Endothelial cell of umbilical vein (primary cell): ENCODE measurements around the gene SH3BP5. TPM values are rescaled to one million over a fixed set of nuclear protein-coding genes. Genes with fewer than 3 reads are reported as not detected.

Source experiments
- BruUV-seq: library from RNA; stranded (reverse); fragments of 400-500 nt; replicated peaks from 2 replicates; lab custom pipeline; 2021; lab: Mats Ljungman, UMichigan
- CTCF ChIA-PET: fragments of 300-600, 350-600 bp; sonication (Branson Sonifier 250); formaldehyde crosslinking; loops from one replicate; lab custom pipeline; 2021; ENCODE audit warnings: antibody characterized with exemption, inconsistent platforms; lab: Charles Lee
- POLR2A ChIA-PET: fragments of 300-600, 350-600 bp; sonication (Branson Sonifier 250); formaldehyde crosslinking; loops from one replicate; lab custom pipeline; 2021; ENCODE audit warnings: antibody characterized with exemption, inconsistent platforms; lab: Charles Lee
- DNase-seq: peaks from one replicate; pipeline ENCODE4 v3.0.0-alpha.2; 2011; ENCODE audit warnings: low read depth, low spot score
- FAIRE-seq: peaks from 2 replicates; lab custom pipeline; 2011; peaks lifted over from hg19 to GRCh38; lab: Jason Lieb, UNC
- H2AFZ ChIP-seq: 2 replicates; pipeline ENCODE4 v1.6.0; 2012; ENCODE audit warnings: low read depth, low read length, control low read depth, inconsistent platforms
- H3K27ac ChIP-seq: 2 replicates; pipeline ENCODE4 v1.5.1; 2011; ENCODE audit warnings: low read depth, mild to moderate bottlenecking, control low read depth, low read length, moderate library complexity; ENCODE audit not compliant: insufficient read depth
- H3K27me3 ChIP-seq, 2 experiments: 2 replicates each; pipeline versions ENCODE4 v1.6.0 to v1.6.1; 2011; ENCODE audit warnings: low read length in 2 of 2, mixed read lengths in 1 of 2; ENCODE audit not compliant: control insufficient read depth in 2 of 2, insufficient read depth in 2 of 2
- H3K36me3 ChIP-seq, 2 experiments: 2 replicates in 1 of 2; 3 replicates in 1 of 2; pipeline ENCODE4 v1.5.1; 2011; ENCODE audit warnings: low read length in 2 of 2, mild to moderate bottlenecking in 1 of 2, moderate library complexity in 1 of 2; ENCODE audit not compliant: control insufficient read depth in 2 of 2, insufficient read depth in 2 of 2; ENCODE audit errors: extremely low read depth in 1 of 2
- H3K4me1 ChIP-seq: 3 replicates; pipeline ENCODE4 v1.5.1; 2011; ENCODE audit warnings: mild to moderate bottlenecking, low read length; ENCODE audit not compliant: control insufficient read depth, insufficient read depth; ENCODE audit errors: extremely low read depth
- H3K4me2 ChIP-seq: 2 replicates; pipeline ENCODE4 v1.6.1; 2011; ENCODE audit warnings: low read length, control low read depth, mixed read lengths; ENCODE audit not compliant: insufficient read depth
- H3K4me3 ChIP-seq, 3 experiments: fragments of 200-600 bp in 1 of 3; sonication (generic), shearing (Covaris generic) in 1 of 3; replicated peaks in 1 of 3; 2 replicates each; pipeline ENCODE4 v1.5.1; 2011 to 2016; ENCODE audit warnings: control low read depth in 3 of 3, low read length in 3 of 3, mild to moderate bottlenecking in 2 of 3, inconsistent platforms in 1 of 3, low read depth in 1 of 3, moderate library complexity in 1 of 3; ENCODE audit not compliant: insufficient read depth in 1 of 3
- H3K79me2 ChIP-seq: 2 replicates; pipeline ENCODE4 v1.6.0; 2012; ENCODE audit warnings: low read length, inconsistent platforms; ENCODE audit not compliant: control insufficient read depth, insufficient read depth
- H3K9ac ChIP-seq: replicated peaks from 2 replicates; pipeline ENCODE3; 2011; ENCODE audit warnings: low read length, control low read depth; ENCODE audit not compliant: insufficient read depth; ENCODE audit errors: extremely low read depth
- H3K9me1 ChIP-seq: replicated peaks from 3 replicates; pipeline ENCODE4 v1.6.0; 2011; ENCODE audit warnings: mild to moderate bottlenecking, low read length; ENCODE audit not compliant: control insufficient read depth, insufficient read depth; ENCODE audit errors: extremely low read depth
- H3K9me3 ChIP-seq: replicated peaks from 2 replicates; pipeline ENCODE4 v1.5.1; 2012; ENCODE audit warnings: low read length, inconsistent platforms; ENCODE audit not compliant: control insufficient read depth, insufficient read depth
- H4K20me1 ChIP-seq: replicated peaks from 2 replicates; pipeline ENCODE3; 2011; ENCODE audit warnings: mild to moderate bottlenecking, low read length; ENCODE audit not compliant: control insufficient read depth, insufficient read depth; ENCODE audit errors: extremely low read depth
- EZH2 ChIP-seq: IDR thresholded peaks from 2 replicates; pipeline ENCODE4 v1.6.1; 2012; ENCODE audit warnings: borderline replicate concordance, low read depth, mild to moderate bottlenecking, moderate library complexity, low read length, inconsistent platforms; ENCODE audit not compliant: severe bottlenecking
- FOS ChIP-seq: IDR thresholded peaks from 2 replicates; pipeline ENCODE4 v1.6.1; 2011; ENCODE audit warnings: mild to moderate bottlenecking, low read length, moderate library complexity, borderline replicate concordance; ENCODE audit not compliant: insufficient read depth
- GATA2 ChIP-seq: IDR thresholded peaks from 2 replicates; pipeline ENCODE4 v1.7.0; 2011; ENCODE audit warnings: low read depth, mild to moderate bottlenecking, moderate library complexity, mixed read lengths, low read length; ENCODE audit not compliant: insufficient read length, insufficient read depth
- JUN ChIP-seq: IDR thresholded peaks from 2 replicates; pipeline ENCODE4 v1.6.1; 2011; ENCODE audit warnings: borderline replicate concordance, low read depth; ENCODE audit not compliant: insufficient read length, insufficient read depth
- MYC ChIP-seq: IDR thresholded peaks from one replicate; pipeline ENCODE4 v1.6.1; 2011; ENCODE audit warnings: mild to moderate bottlenecking, low read depth, low read length
- POLR2A ChIP-seq: IDR thresholded peaks from 2 replicates; pipeline ENCODE4 v1.6.1; 2012; ENCODE audit warnings: low read depth, mild to moderate bottlenecking, control low read depth, low read length
- POLR2AphosphoS5 ChIP-seq: IDR thresholded peaks from 2 replicates; pipeline ENCODE4 v1.6.1; 2012; ENCODE audit warnings: low read depth, mild to moderate bottlenecking, control low read depth, low read length, moderate library complexity; ENCODE audit not compliant: insufficient read depth
- dilution Hi-C: fragments of 300-500 bp; cut with MboI; formaldehyde crosslinking; loops from one replicate; pipeline ENCODE4 v1.15.0; 2019; ENCODE audit warnings: low sequenced_read_pairs; ENCODE audit not compliant: extremely low pct_ligation_motif_present
- intact Hi-C: fragments of 100-400 bp; cut with micrococcal nuclease; formaldehyde crosslinking; loops from one replicate; pipeline ENCODE4 v1.10.0; 2022
- polyA plus RNA-seq, 4 experiments: library from polyadenylated mRNA; depleted of rRNA in 3 of 4; stranded (reverse) in 3 of 4; unstranded in 1 of 4; fragments of >200 nt; gene quantifications; 2 replicates each; pipeline versions ENCODE4 v1.2.1 to v1.2.3, GENCODE V29; 2011 to 2012; ENCODE audit warnings: missing spikeins in 1 of 4
- total RNA-seq: library from RNA; stranded (reverse); gene quantifications from 2 replicates; pipeline ENCODE4 v1.2.3, GENCODE V29; 2021
- TF ChIP-seq, protein P1 (sequence below): IDR thresholded peaks from 2 replicates; pipeline ENCODE4 v1.6.1; 2011; ENCODE audit not compliant: insufficient read depth, insufficient read length
- TF ChIP-seq, protein P2 (sequence below), 2 donors: IDR thresholded peaks; 1 replicate in 1 of 2; 2 replicates in 1 of 2; pipeline ENCODE4 v1.5.1; 2011; ENCODE audit warnings: low read length in 2 of 2, mild to moderate bottlenecking in 2 of 2, moderate library complexity in 2 of 2, control low read depth in 1 of 2, inconsistent platforms in 1 of 2, low read depth in 1 of 2; ENCODE audit not compliant: insufficient read depth in 1 of 2; ENCODE audit errors: extremely low read depth in 1 of 2

The SH3BP5 gene
- total and polyA plus RNA-seq, 2 donors (not counting 3 experiments of a cell fraction or from before 2014, with no cell fraction given): 35.3 to 76.3 TPM

DNA sequence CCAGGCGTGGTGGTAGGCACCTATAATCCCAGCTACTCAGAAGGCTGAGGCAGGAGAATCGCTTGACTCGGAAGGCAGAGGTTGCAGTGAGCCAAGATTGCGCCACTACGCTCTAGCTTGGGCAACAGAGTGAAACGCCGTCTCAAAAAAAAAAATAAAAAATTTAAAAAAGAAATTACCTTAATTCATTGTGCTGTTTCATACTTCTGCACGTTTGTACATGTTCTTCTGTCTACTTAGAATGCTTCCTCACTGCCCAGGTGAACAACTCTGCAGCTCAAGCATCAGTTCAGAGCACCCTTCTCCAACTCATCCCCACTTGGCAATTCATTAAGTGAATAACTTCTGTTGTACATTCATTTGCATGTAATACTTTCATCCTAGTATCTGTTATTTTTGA is 112.3 kb downstream of the SH3BP5 start:
- dilution Hi-C loops: no loop called here
- no peak overlapping the region for H3K9ac ChIP-seq
- ChIA-PET CTCF (interaction anchor here (1.6 to 2.7 kb wide), 2 partner anchors 9 to 185 kb away, joined by 4 to 8 read pairs; no protein-coding TSS in a partner anchor), POLR2A (no interaction called here)
- FAIRE-seq (no peak), DNase-seq (no peak)
- H3K79me2 ChIP-seq: no peaks in the 10 kb centered on the region
- H3K4me1 ChIP-seq: no peaks in the 10 kb centered on the region
- no peaks in the 10 kb centered on the region for H3K9me1 ChIP-seq
- H2AFZ ChIP-seq: no peak overlapping the region
- no peaks in the 10 kb centered on the region for H4K20me1 ChIP-seq
- no peak overlapping the region for H3K27ac ChIP-seq
- H3K27me3 ChIP-seq: no peaks in the 10 kb centered on the region
- H3K36me3 ChIP-seq: peaks cover 15 to 39% of the 10 kb centered on the region in 2 experiments
- H3K4me3 ChIP-seq: no peak overlapping the region
- no peaks in the 10 kb centered on the region for H3K9me3 ChIP-seq
- BruUV-seq: no TSS peak
- H3K4me2 ChIP-seq: no peak overlapping the region
- intact Hi-C loops: no loop called here
- TF ChIP-seq JUN (no peak), FOS (no peak), EZH2 (no peak), POLR2AphosphoS5 (no peak), POLR2A (no peak), GATA2 (no peak), MYC (no peak)
- TF ChIP-seq, protein P1, sequence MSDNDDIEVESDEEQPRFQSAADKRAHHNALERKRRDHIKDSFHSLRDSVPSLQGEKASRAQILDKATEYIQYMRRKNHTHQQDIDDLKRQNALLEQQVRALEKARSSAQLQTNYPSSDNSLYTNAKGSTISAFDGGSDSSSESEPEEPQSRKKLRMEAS: no peak
- TF ChIP-seq, protein P2, sequence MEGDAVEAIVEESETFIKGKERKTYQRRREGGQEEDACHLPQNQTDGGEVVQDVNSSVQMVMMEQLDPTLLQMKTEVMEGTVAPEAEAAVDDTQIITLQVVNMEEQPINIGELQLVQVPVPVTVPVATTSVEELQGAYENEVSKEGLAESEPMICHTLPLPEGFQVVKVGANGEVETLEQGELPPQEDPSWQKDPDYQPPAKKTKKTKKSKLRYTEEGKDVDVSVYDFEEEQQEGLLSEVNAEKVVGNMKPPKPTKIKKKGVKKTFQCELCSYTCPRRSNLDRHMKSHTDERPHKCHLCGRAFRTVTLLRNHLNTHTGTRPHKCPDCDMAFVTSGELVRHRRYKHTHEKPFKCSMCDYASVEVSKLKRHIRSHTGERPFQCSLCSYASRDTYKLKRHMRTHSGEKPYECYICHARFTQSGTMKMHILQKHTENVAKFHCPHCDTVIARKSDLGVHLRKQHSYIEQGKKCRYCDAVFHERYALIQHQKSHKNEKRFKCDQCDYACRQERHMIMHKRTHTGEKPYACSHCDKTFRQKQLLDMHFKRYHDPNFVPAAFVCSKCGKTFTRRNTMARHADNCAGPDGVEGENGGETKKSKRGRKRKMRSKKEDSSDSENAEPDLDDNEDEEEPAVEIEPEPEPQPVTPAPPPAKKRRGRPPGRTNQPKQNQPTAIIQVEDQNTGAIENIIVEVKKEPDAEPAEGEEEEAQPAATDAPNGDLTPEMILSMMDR (IDR thresholded peaks at IDR 0.05; ENCODE audit: extremely low read depth in 1 of 2, insufficient read depth in 1 of 2, low read depth in 1 of 2, low read length in 2 of 2): no peak
